ENCODE results near the gene HRG.
"Not testable (repeated sequence)": the region's sequence is repeated elsewhere in the genome, so short reads cannot be mapped to it uniquely, and the experiment has no call there.

The HRG gene, protein sequence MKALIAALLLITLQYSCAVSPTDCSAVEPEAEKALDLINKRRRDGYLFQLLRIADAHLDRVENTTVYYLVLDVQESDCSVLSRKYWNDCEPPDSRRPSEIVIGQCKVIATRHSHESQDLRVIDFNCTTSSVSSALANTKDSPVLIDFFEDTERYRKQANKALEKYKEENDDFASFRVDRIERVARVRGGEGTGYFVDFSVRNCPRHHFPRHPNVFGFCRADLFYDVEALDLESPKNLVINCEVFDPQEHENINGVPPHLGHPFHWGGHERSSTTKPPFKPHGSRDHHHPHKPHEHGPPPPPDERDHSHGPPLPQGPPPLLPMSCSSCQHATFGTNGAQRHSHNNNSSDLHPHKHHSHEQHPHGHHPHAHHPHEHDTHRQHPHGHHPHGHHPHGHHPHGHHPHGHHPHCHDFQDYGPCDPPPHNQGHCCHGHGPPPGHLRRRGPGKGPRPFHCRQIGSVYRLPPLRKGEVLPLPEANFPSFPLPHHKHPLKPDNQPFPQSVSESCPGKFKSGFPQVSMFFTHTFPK

DNA sequence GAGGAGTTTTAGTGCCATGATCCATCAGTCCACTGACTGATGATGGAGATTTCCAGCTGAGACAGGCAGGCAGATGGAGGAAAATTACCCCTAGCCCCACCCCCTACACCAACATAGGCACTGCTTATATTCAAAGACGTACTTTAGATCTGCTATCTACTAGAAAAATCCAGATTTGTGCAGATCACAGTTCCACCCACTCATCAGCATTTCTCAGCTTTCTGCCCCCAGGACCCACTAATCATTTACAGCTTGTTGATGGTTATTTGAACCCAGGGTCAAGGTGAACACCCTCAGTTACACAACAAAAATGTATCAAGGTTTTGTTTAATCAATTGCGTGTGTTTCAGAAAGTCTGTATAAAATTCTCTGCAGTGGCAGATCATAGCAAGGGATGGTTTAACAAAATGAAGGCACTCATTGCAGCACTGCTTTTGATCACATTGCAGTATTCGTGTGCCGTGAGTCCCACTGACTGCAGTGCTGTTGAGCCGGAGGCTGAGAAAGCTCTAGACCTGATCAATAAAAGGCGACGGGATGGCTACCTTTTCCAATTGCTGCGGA is at the start of gene HRG:
Gene HRG (plus strand): TSS at position 390 of the 564 bp plus-strand sequence. CDS start 18 bp downstream, at position 408.
- DNase-seq, result no peak

DNA sequence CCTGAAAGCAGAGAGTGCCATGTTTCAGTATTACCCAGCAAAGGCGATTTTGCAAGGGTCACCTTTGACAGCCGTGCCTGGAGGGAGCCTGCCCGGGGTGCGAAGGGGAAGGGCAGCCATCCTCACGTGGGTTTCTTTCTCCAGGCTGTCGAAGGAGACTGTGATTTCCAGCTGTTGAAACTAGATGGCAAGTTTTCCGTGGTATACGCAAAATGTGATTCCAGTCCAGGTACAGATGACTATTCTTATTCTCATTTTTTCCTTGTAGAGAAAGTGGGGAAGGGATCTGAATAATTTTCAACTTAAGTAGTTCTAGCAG is 49.6 kb upstream of the HRG start:
- no peak for DNase-seq

DNA sequence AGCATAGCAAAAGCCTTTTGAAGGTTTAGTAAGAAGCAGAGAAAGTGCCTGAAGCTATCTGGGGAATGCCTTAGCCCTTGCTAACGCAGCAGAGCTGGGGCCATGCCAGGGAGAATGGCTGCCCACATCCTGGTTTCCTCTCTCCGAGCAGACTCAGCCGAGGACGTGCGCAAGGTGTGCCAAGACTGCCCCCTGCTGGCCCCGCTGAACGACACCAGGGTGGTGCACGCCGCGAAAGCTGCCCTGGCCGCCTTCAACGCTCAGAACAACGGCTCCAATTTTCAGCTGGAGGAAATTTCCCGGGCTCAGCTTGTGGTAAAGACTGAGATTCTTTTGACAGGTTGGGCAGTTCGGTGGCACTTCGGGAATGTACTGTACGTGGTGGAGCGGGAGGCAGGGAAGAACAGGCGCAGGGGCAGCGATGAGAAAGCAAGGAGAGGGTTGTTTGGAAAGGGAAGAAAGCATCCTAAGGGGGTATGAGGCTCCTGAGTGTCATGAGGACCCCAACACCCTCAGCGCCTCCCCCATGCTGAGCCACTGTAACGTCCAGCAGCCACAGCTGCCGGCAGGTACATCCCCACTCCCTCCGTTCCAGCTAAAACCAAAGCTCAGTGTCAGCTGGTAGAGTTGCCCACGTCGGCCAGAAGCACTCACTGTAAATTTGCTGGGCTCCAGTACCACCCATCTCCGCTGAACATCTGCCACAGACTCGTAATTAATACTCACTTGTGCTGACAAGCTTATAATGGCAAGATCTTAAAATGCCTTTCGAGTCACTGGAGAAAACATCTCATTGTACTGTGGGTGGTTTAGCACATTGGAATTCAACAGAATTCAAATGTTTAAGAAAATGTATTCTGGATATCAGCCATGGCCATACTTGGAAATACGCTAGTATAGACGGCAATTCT is 48.5 kb upstream of the HRG start:
- DNase-seq, result peak; percentile 83

DNA sequence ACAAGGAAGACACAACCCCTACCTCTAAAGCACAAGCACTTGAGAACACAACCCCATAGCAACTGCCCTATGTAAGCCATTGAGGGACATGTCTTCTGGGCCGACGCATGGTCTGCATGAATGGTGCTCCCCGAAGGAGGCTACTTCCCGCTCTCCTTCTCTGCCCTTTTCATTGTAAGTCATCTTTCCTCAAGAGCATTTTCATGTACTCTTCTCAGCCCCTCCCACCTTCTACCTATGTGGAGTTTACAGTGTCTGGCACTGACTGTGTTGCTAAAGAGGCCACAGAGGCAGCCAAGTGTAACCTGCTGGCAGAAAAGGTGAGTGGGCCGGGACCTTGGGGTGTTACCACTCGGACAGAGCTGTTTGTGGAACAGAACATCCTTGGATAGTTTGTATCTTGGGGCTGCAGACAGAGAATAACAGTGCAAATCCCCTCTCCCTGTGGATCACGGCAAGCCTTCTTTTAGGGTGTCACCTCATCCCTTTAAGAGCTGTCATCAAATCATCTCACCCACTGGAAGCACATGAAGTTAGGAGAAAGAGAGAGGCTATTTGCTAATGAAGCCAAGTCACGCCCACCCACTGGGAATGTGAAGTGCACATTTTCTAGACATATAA is 47.4 kb upstream of the HRG start:
- DNase-seq, result no peak

DNA sequence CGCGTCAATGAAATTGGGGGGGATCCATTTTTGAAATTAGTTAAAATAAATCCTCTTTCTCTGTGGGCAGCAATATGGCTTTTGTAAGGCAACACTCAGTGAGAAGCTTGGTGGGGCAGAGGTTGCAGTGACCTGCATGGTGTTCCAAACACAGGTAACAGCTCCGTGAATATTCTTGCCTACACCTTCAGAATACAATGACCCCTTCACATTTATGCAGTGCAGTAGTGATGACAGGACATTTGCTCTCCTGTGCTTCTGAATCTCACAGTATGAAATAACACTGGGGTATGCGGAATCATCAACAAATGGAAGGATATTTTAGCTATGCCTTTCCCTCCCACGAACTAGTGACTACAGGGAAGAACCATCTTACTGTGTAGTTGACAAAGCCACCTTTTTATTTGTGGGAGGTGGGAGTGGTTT is 46.0 kb upstream of the HRG start:
- DNase-seq, result no peak

DNA sequence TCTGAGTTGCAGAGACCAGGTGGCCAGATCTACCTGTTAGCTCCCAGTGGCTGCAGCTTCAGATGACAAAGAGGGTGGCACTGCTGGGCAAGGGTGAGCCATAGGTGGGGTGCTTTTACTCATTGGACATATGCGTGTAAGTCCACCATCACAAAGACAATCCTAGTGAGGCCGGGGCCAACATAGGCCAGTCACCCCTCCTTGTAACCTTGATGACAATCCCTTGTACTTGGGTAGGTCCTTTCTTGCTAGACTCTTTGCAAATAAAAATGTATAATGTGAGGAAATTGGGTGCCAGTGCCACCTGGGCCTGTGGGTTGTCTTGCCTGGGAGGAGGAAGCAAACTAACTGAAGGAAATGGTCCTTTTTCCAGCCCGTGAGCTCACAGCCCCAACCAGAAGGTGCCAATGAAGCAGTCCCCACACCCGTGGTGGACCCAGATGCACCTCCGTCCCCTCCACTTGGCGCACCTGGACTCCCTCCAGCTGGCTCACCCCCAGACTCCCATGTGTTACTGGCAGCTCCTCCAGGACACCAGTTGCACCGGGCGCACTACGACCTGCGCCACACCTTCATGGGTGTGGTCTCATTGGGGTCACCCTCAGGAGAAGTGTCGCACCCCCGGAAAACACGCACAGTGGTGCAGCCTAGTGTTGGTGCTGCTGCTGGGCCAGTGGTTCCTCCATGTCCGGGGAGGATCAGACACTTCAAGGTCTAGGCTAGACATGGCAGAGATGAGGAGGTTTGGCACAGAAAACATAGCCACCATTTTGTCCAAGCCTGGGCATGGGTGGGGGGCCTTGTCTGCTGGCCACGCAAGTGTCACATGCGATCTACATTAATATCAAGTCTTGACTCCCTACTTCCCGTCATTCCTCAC is 45.4 kb upstream of the HRG start:
- no peak for DNase-seq

DNA sequence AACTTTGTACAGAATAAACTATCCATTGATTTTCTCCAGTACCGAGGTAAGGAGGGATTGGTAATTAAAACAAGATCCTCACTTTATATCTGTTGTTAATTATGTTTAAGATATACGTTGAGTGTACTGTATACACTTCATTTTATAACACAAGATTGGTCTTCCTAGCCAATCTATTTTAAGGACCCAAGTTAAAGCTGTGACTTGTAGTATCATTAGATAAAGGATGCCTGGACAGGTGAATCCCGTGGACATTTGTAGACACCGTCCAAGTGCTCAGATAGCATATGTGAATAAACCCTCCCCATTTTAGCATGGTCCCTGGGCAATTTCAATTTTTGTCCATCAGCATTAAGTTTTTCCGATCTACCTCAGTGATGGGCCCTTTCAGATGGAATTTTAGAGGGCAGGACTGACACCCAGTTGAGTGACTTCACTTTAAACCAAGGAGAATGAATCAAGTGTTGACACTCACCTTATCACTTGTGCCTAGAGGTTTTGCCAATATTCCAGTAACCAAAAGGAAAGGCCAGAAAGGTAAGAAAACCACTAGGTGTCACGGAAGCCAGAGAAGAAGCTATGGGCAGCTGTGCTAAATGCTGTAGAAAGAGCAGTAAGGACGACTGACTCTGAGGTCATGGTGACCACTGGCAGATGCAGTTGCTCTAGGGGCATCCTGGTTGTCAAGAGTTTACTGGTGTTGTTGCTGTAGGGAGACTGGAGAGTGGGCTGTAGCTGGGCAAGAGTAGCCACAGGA is 43.7 kb upstream of the HRG start:
- DNase-seq, result no peak

DNA sequence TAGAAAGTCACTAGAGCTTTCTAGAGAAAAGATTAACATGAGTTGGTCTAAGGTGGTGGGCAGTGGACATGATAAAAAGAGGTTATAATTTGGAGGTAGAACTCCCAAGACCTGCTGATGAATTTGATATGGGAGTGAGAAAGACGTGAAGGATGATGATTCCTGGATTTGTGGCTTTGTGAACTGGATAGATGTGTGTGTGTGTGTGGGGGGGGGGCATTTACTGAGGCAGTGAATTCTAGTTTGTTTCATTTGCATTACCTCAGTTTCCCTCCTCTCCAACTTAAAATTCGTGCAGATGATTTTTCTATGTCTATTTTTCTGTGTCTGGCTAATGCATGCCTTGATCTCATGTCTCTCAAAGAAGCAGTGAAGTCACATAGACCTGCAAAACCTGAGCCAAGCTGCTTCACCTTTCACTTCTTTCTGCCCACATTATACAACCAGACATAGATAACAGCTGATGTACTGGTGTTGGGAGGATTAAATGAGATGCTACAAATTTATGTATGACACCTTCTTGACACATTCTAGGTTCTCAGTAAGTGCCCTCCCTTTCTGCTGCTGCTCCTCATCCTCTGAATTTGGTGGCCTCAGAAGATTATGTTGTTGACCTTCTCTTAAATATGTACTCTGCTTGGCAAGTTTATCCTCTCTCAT is 43.0 kb upstream of the HRG start:
- no peak for DNase-seq

DNA sequence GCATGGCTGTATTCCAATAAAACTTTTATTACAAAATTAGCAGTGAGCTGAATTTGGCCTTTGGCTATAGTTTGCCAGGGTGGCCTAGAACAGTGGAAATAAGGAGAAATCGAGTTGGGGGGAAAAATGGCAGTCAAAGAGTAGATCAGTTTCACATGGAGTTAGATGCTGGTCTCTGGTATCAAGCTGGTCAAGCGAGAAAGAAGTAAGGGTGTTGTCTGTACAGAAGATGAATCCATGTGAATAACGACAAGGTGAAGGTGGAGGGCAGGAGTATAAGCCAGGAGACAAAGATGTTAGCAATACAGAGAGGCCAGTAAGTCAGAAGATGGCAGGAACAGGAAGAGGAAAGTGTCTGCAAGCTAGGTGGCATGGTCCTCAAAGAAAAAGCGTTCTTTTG is 41.2 kb upstream of the HRG start:
- DNase-seq, result no peak

DNA sequence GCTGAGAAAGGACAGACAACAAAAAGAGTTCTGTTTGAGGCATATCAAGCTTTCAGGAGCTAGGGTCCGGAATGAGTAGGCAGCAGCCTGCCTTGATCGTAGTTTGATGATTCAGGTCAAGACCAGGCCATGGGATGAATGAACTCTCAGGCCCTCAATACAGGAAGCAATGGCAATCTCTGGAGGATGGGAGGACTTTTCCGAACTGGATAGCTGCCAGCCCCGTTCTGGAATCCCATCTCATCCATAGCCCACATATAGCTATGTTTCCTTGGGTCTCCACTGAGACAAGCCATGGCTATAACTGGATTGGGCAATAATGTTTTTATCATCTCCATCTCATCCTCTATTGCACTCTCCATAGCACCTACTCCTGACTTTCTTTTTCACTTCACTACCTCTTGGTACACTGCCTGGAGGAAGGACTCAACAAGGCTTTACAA is 40.2 kb upstream of the HRG start:
- DNase-seq, result no peak

DNA sequence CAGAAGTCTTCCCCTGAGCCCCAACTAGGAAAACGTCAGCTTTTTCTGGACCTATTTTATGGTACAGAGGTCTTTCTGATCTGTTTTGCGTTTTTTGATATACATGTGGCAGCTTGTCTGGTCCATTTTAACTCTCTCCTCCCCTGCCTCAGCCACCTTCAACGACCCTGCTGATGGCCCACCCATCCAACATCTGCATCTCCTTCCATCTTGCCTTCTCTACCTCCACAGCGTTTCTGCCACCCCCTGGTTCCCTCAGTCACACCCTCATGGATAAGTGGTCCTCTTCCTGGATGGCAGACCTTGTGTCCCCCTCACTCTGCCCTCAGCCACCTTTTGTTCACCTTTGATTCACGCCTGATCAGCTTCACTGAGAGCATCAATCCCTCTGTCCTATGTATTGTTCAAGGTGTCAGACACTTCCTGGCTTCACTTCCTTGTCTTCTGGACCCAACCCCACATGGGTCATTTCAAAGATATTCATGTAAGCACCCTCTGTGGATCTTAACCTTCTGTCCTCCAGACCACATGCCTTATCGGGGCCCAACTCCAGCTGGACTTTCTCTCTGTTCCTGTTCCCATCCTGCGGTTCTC is 39.5 kb upstream of the HRG start:
- no peak for DNase-seq

DNA sequence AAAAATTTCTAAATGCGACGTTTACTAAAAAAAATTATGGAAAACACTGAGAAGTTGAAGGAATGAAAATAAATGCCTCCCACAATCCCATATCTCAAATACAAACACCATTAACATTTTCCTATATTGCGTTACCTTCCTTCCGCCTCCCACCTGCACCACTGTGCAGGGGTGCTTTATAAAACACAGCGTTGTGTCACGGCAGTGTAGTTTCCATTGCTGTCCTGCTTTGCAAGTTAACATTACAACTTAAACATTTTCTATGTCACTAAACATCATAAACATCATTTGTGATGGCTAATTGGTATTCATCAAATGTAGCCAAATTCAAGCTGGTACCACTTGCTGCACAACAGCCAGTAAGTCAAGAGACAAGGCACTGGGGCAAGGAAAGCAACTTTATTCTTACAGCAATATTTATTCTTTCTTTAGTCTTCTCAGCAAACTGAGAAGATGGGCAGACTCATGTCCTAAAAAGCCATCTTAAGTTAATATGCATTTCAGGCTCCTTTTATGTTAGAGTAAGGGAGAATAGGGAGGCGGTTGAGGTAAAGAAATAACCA is 37.9 kb upstream of the HRG start:
- DNase-seq, result no peak

DNA sequence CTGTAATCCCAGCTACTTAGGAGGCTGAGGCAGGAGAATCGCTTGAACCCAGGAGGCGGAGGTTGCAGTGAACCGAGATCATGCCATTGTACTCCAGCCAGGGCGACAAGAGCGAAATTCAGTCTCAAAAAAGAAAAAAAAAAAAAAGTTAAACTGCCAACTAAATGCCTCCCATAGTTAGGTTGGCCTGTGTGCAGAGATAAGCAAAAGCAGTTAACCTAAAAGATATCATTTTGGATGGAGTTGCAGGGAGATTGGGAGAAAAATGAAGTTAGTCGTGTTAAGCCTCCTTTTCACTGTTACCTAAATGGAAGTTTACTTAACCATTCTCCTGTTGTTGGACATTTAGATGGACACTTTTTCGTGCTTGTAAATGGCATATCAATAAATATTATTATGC is 37.1 kb upstream of the HRG start:
- DNase-seq, result no peak

DNA sequence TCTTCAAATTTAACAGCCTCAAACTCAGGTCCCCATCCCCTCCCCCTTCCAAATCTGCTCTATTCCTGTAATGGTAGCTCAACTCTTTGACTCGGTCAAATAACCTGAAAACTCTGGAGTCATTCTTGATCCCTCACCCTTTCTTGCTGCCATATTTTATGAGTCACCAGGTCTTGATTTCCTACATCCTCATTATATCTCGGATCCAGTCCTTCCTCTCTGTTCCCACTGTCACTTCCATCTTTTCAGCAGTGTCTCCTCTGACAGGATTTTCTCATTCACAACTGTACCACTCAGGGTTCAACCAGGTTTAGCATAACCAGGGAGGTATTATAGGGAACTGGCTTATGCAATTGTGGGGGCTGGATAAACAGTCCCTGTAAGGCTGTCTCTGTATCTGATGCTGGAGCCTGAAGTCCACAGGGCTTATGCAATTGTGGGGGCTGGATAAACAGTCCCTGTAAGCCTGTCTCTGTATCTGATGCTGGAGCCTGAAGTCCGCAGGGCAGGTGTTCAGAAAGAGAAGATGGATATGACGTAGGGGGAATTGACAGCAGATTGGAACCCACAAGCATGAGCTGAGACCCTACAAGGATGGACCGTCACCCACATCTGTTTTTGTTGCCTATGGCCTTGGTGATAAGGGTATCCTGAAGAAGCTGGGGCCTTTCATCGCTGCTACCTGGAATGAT is 34.7 kb upstream of the HRG start:
- DNase-seq, result no peak

DNA sequence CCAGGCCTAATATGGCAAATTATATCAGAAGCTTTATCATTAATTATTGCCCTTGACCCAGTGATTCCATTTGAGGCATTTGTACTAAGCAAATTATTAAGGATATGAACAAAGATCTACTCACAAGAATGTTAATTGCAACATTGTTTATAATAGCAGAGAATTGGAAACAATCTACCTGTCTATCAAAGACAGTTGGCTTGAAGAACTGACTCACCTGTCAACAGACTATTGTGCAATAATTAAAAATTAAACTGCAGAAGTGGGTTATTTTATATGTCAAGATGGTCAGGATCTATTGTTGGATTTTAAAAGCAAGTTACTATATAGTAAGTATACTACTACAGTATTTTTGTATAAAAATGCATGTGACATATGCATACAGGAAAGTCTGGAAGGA is 32.3 kb upstream of the HRG start:
- no peak for DNase-seq

DNA sequence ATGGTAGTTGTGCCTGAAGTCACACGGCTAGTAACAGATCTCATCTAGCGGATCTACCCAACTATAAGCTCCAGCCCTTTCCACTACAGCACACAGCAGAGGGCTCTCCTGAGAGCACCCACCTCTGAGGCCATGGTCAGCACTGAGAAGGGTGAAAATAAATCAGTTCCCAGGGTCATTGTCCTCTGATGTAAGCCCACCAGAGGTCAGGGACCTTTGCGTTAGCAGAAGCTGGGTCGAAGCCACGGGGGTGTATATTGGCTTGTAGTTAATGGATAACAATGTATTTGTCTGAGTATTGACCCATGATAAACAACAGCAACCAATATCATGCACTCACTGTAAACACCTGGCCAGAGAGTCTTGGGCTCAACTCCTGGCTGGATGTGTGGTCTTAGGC is 31.6 kb upstream of the HRG start:
- DNase-seq, result not testable (repeated sequence)

DNA sequence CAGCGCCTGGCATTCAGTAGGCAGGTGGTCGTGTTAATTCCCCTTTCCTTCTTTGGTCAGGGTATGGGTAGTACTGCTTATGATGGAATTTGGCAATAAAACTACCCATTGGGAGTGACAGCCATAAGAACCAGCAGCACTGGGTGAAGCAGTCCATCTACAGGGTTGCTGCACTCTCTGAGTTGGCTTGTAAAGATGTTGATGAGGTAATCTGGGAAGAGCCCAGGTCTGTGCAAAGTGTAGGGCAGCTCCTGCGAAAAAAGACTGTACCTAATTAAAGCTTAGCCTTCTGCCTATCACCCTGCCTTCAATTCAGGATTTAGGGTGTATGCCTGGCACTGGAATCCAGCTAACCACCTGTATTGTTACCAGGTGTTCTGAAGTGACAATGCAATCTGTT is 30.3 kb upstream of the HRG start:
- DNase-seq, result no peak

DNA sequence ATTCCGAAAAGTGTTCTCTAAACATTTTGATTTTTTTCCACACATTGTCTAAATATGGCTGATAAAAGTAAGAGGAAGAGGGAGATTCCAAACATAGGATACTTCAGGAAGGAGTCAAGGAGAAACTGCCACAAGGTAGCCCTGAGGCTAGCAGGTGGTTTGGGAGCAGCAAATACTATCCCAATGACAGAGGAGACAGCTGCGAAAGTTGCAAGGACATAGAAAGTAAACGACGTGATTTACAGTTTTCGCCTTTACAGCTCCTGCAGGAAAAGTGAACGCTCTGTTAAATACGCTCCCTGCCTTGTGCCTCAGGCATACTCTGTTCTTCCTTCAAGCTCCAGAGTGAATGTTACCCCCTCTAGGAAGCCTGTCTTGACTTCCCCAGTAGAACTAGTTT is 29.3 kb upstream of the HRG start:
- DNase-seq, result no peak

DNA sequence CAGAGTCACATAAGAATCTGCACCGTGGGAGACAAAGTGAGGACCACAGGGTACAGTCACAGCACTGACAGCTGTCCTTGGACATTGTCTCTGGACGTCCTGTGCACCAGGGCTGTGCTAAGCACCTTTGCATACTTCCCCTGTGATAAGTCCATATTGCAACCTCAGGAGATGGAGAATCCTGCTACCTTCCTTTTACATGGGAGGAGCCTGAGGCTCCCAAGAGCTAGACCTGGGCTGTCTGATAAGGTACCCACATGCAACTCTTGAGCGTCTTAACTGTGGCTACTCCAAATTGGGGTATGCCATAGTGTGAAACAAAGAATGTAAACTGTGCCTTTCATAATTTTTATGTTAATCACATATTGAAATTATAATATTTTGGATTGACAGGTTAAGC is 28.1 kb upstream of the HRG start:
- DNase-seq, result no peak
